H1 (cell line): ENCODE results near the gene ARHGAP25.

Experiments
- CTCF ChIP-seq, 3 experiments: IDR thresholded peaks; 1 replicate in 2 of 3; 2 replicates in 1 of 3; pipeline versions ENCODE4 v1.5.1 to v1.6.1; 2011; ENCODE audit warnings: low read length in 3 of 3, mild to moderate bottlenecking in 3 of 3, inconsistent platforms in 2 of 3, low read depth in 1 of 3, moderate library complexity in 1 of 3; ENCODE audit not compliant: insufficient read depth in 1 of 3; ENCODE audit errors: control extremely low read depth in 1 of 3
- RAD21 ChIP-seq, 2 experiments: IDR thresholded peaks in 1 of 2; conservative IDR thresholded peaks in 1 of 2; 2 replicates each; pipeline ENCODE4 v1.6.1; 2011; ENCODE audit warnings: low read depth in 2 of 2, low read length in 2 of 2, improper control_type of control experiment in 1 of 2, inconsistent platforms in 1 of 2, mild to moderate bottlenecking in 1 of 2, moderate library complexity in 1 of 2
- TF ChIP-seq, protein P1 (sequence below): IDR thresholded peaks from 2 replicates; pipeline ENCODE4 v1.6.1; 2012; ENCODE audit warnings: inconsistent platforms

- no peak for TF ChIP-seq CTCF (IDR thresholded peaks at IDR 0.05; ENCODE audit: control extremely low read depth in 1 of 3, insufficient read depth in 1 of 3, low read depth in 1 of 3, low read length in 3 of 3)
- no peak for TF ChIP-seq RAD21 (IDR thresholded peaks at IDR 0.05 in 1 of 2, conservative IDR thresholded peaks at IDR 0.05 in 1 of 2; ENCODE audit: low read depth in 2 of 2, low read length in 2 of 2)
- TF ChIP-seq, protein P1, sequence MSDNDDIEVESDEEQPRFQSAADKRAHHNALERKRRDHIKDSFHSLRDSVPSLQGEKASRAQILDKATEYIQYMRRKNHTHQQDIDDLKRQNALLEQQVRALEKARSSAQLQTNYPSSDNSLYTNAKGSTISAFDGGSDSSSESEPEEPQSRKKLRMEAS: no peak
Observed at GRCh38 chr2:68716604-68717304, 17.9 kb upstream of the ARHGAP25 start.
